Epithelial cell of esophagus (primary cell): ENCODE data around the gene SLC39A11.
"Not testable (repeated sequence)": the region's sequence is repeated elsewhere in the genome, so short reads cannot be mapped to it uniquely, and the experiment has no call there.

Experiments used
- DNase-seq: peaks from one replicate; pipeline ENCODE4 v3.0.0; 2010; ENCODE audit warnings: low read depth
- H3K4me3 ChIP-seq: 2 replicates; pipeline ENCODE4 v1.5.1; 2011; ENCODE audit warnings: mild to moderate bottlenecking, low read length, control low read depth
- CTCF ChIP-seq: IDR thresholded peaks from 2 replicates; pipeline ENCODE4 v1.5.1; 2011; ENCODE audit warnings: low read depth, mild to moderate bottlenecking, low read length, control low read depth, inconsistent platforms; ENCODE audit not compliant: insufficient read depth; ENCODE audit errors: missing control alignments

SLC39A11 gene

GRCh38 chr17:72833128-72833765, 259.2 kb downstream of the SLC39A11 start:
- no peak for DNase-seq
- no peak overlapping the region for H3K4me3 ChIP-seq
- no peak for TF ChIP-seq CTCF

GRCh38 chr17:72832306-72832705, 260.2 kb downstream of the SLC39A11 start:
- no peak for DNase-seq
- no peak overlapping the region for H3K4me3 ChIP-seq
- TF ChIP-seq CTCF: no peak

- no peak overlapping the region for H3K4me3 ChIP-seq
- no peak for DNase-seq
- TF ChIP-seq CTCF: no peak
Measured at GRCh38 chr17:72829883-72830282, 262.6 kb downstream of the SLC39A11 start.

- peak; percentile 42 for DNase-seq
- no peak overlapping the region for H3K4me3 ChIP-seq
- peak; percentile 6 for TF ChIP-seq CTCF
Measured at GRCh38 chr17:72826602-72827001, 265.9 kb downstream of the SLC39A11 start.

GRCh38 chr17:72826059-72826458, 266.4 kb downstream of the SLC39A11 start:
- not testable (repeated sequence) for H3K4me3 ChIP-seq, DNase-seq

GRCh38 chr17:72825218-72825617, 267.3 kb downstream of the SLC39A11 start:
- no peak for DNase-seq
- H3K4me3 ChIP-seq: no peak overlapping the region
- no peak for TF ChIP-seq CTCF

- DNase-seq, H3K4me3 ChIP-seq: not testable (repeated sequence)
Measured at GRCh38 chr17:72824267-72824666, 268.2 kb downstream of the SLC39A11 start.

GRCh38 chr17:72822358-72823023, 270.0 kb downstream of the SLC39A11 start:
- H3K4me3 ChIP-seq: no peak overlapping the region
- DNase-seq: no peak
- TF ChIP-seq CTCF: no peak
